HepG2 (cell line): ENCODE measurements around the gene KDM8. TPM values are rescaled to one million over a fixed set of nuclear protein-coding genes. Genes with fewer than 3 reads are reported as not detected.

ENCODE experiments used
- CHD4 ChIP-seq: fragments of 200-600 bp; sonication (generic); IDR thresholded peaks from 2 replicates; pipeline ENCODE4 v1.7.0; 2017; ENCODE audit warnings: mild to moderate bottlenecking, low read length, borderline replicate concordance
- ERF ChIP-seq: IDR thresholded peaks from 2 replicates; pipeline ENCODE4 v1.6.1; 2018; ENCODE audit warnings: missing biosample characterization, missing genetic modification reagents
- RBM39 ChIP-seq: fragments of 200-400 bp; formaldehyde crosslinking; IDR thresholded peaks from one replicate; pipeline ENCODE4 v1.6.1; 2018; ENCODE audit warnings: antibody characterized with exemption, mild to moderate bottlenecking, low read depth, low read length; ENCODE audit not compliant: poor library complexity, severe bottlenecking
- TCF12 ChIP-seq, 2 experiments: fragments of 450-650 bp in 1 of 2; sonication (generic) in 1 of 2; formaldehyde crosslinking in 1 of 2; IDR thresholded peaks; 2 replicates each; pipeline versions ENCODE4 v1.6.1 to v1.8.0; 2017 to 2022; ENCODE audit warnings: antibody characterized with exemption in 1 of 2, mild to moderate bottlenecking in 1 of 2, missing genetic modification reagents in 1 of 2, moderate library complexity in 1 of 2
- ZFP41 ChIP-seq: sonication (generic); formaldehyde crosslinking; IDR thresholded peaks from 2 replicates; pipeline ENCODE4 v1.4.0; 2020; ENCODE audit warnings: mild to moderate bottlenecking, missing genetic modification reagents, borderline replicate concordance
- ZNF354B ChIP-seq: sonication (generic); formaldehyde crosslinking; IDR thresholded peaks from 2 replicates; pipeline ENCODE4 v1.8.0; 2022; ENCODE audit warnings: mild to moderate bottlenecking, missing genetic modification reagents
- ZNF790 ChIP-seq: sonication (generic); formaldehyde crosslinking; IDR thresholded peaks from 2 replicates; pipeline ENCODE4 v1.8.0; 2022; ENCODE audit warnings: missing genetic modification reagents, mild to moderate bottlenecking, borderline replicate concordance
- ZNF878 ChIP-seq: sonication (generic); formaldehyde crosslinking; IDR thresholded peaks from 2 replicates; pipeline ENCODE4 v1.8.1; 2023; ENCODE audit warnings: mild to moderate bottlenecking, missing genetic modification reagents, moderate library complexity
- polyA plus RNA-seq, 8 experiments: library from polyadenylated mRNA; depleted of rRNA in 3 of 8; stranded (reverse) in 7 of 8; unstranded in 1 of 8; fragments of >200 nt; fragmentation: Illumina TruSeq in 4 of 8; extraction: Trizol in 4 of 8; gene quantifications; 2 replicates each; pipeline versions ENCODE4 v1.2.1 to v1.2.3, GENCODE V29; 2011 to 2016; ENCODE audit warnings: low read depth in 4 of 8, missing spikeins in 1 of 8, mixed read lengths in 1 of 8; ENCODE audit not compliant: insufficient read depth in 1 of 8
- total RNA-seq, 5 experiments: library from RNA; depleted of rRNA; stranded (reverse); fragments of >200 nt; fragmentation: Illumina TruSeq; extraction: Trizol; gene quantifications; 2 replicates each; pipeline ENCODE4 v1.2.3, GENCODE V29; 2016; ENCODE audit warnings: low read depth in 1 of 5
- TF ChIP-seq, protein P1 (sequence below): sonication (generic); formaldehyde crosslinking; IDR thresholded peaks from 2 replicates; pipeline ENCODE4 v1.4.0; 2020; ENCODE audit warnings: mild to moderate bottlenecking, missing genetic modification reagents, borderline replicate concordance
- TF ChIP-seq, protein P2 (sequence below): sonication (generic); formaldehyde crosslinking; conservative IDR thresholded peaks from 2 replicates; pipeline ENCODE4 v1.8.0; 2022; ENCODE audit warnings: mild to moderate bottlenecking, moderate library complexity, missing genetic modification reagents
- TF ChIP-seq, protein P3 (sequence below): sonication (generic); formaldehyde crosslinking; IDR thresholded peaks from 2 replicates; pipeline ENCODE4 v1.5.1; 2020; ENCODE audit warnings: missing genetic modification reagents, mild to moderate bottlenecking, borderline replicate concordance
- TF ChIP-seq, protein P4 (sequence below): IDR thresholded peaks from 2 replicates; pipeline ENCODE4 v1.6.1; 2018; ENCODE audit warnings: missing genetic modification reagents, mild to moderate bottlenecking, missing compliant biosample characterization
- TF ChIP-seq, protein P5 (sequence below), 2 experiments: IDR thresholded peaks; 2 replicates each; pipeline ENCODE4 v1.6.1; 2011 to 2012; ENCODE audit warnings: low read length in 2 of 2, borderline replicate concordance in 1 of 2, low read depth in 1 of 2, mild to moderate bottlenecking in 1 of 2, moderate library complexity in 1 of 2

KDM8 gene
- total and polyA plus RNA-seq, 2 of the 13 experiments (the other 11 are each of a cell fraction or from before 2014, with no cell fraction given) = 3.3 to 8.6 TPM

DNA sequence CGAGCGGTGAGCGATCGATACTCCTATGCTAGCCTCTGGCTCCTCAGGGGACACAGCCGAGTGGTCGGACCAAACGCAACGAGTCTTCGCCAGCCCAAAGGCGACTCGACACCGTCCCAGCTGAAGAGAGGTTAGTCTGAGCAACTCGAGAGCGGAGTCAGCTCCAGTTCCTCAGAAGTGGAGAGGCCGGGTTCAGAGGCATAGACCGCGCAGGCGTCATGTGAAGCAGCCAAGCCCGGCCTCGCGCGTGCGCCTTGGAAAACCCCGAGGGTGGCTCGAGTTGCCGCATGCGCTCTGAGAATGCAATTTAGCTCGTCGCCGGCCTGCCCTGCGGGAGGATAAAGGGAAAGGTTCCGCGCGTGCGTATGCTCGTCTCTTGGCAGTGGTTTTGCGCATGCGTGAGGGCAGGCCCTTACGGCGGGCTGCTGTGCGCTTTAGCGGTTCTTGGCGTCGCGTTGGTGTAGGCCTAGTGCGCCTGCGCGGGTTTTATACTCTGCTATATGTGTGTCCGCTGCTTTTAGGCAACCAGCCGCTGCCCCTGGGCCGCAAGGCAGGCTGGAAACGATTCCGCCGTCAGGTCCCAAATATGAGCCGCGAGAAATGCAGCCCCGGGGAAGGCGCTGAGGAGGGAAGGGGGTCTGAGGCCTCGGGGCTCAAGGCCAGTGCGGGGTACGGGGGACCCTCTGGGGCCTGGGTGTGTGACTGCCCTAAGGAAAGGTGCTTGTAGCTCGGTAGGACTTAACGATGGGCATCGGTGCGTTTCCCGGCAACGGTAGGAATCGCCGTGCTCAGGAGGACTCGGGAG, at the start of gene KDM8 (continued):
- TF ChIP-seq TCF12 (IDR thresholded peaks at IDR 0.05) = no peak
- peak; percentile 79; the same call in 1 of the 2 replicates for TF ChIP-seq TCF12 (CRISPR knock-in tag; IDR thresholded peaks at IDR 0.05)
- no peak for TF ChIP-seq ZNF878 (CRISPR knock-in tag)
- TF ChIP-seq, protein P1, sequence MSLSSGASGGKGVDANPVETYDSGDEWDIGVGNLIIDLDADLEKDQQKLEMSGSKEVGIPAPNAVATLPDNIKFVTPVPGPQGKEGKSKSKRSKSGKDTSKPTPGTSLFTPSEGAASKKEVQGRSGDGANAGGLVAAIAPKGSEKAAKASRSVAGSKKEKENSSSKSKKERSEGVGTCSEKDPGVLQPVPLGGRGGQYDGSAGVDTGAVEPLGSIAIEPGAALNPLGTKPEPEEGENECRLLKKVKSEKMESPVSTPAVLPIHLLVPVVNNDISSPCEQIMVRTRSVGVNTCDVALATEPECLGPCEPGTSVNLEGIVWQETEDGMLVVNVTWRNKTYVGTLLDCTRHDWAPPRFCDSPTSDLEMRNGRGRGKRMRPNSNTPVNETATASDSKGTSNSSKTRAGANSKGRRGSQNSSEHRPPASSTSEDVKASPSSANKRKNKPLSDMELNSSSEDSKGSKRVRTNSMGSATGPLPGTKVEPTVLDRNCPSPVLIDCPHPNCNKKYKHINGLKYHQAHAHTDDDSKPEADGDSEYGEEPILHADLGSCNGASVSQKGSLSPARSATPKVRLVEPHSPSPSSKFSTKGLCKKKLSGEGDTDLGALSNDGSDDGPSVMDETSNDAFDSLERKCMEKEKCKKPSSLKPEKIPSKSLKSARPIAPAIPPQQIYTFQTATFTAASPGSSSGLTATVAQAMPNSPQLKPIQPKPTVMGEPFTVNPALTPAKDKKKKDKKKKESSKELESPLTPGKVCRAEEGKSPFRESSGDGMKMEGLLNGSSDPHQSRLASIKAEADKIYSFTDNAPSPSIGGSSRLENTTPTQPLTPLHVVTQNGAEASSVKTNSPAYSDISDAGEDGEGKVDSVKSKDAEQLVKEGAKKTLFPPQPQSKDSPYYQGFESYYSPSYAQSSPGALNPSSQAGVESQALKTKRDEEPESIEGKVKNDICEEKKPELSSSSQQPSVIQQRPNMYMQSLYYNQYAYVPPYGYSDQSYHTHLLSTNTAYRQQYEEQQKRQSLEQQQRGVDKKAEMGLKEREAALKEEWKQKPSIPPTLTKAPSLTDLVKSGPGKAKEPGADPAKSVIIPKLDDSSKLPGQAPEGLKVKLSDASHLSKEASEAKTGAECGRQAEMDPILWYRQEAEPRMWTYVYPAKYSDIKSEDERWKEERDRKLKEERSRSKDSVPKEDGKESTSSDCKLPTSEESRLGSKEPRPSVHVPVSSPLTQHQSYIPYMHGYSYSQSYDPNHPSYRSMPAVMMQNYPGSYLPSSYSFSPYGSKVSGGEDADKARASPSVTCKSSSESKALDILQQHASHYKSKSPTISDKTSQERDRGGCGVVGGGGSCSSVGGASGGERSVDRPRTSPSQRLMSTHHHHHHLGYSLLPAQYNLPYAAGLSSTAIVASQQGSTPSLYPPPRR (CRISPR knock-in tag) = peak; percentile 68; the same call in 1 of the 2 replicates
- no peak for TF ChIP-seq CHD4
- peak; percentile 25; the same call in 1 of the 2 replicates for TF ChIP-seq ZFP41
- TF ChIP-seq, protein P2, sequence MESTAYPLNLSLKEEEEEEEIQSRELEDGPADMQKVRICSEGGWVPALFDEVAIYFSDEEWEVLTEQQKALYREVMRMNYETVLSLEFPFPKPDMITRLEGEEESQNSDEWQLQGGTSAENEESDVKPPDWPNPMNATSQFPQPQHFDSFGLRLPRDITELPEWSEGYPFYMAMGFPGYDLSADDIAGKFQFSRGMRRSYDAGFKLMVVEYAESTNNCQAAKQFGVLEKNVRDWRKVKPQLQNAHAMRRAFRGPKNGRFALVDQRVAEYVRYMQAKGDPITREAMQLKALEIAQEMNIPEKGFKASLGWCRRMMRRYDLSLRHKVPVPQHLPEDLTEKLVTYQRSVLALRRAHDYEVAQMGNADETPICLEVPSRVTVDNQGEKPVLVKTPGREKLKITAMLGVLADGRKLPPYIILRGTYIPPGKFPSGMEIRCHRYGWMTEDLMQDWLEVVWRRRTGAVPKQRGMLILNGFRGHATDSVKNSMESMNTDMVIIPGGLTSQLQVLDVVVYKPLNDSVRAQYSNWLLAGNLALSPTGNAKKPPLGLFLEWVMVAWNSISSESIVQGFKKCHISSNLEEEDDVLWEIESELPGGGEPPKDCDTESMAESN (CRISPR knock-in tag) = no peak
- TF ChIP-seq RBM39 = peak; percentile 79
- TF ChIP-seq, protein P3, sequence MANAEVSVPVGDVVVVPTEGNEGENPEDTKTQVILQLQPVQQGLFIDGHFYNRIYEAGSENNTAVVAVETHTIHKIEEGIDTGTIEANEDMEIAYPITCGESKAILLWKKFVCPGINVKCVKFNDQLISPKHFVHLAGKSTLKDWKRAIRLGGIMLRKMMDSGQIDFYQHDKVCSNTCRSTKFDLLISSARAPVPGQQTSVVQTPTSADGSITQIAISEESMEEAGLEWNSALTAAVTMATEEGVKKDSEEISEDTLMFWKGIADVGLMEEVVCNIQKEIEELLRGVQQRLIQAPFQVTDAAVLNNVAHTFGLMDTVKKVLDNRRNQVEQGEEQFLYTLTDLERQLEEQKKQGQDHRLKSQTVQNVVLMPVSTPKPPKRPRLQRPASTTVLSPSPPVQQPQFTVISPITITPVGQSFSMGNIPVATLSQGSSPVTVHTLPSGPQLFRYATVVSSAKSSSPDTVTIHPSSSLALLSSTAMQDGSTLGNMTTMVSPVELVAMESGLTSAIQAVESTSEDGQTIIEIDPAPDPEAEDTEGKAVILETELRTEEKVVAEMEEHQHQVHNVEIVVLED (CRISPR knock-in tag) = peak; percentile 98
- TF ChIP-seq ZNF790 (CRISPR knock-in tag) = peak; percentile 97
- TF ChIP-seq ZNF354B = peak; percentile 98
- peak; percentile 76; the same call in 1 of the 2 replicates for TF ChIP-seq ERF (CRISPR knock-in tag)
- TF ChIP-seq, protein P4, sequence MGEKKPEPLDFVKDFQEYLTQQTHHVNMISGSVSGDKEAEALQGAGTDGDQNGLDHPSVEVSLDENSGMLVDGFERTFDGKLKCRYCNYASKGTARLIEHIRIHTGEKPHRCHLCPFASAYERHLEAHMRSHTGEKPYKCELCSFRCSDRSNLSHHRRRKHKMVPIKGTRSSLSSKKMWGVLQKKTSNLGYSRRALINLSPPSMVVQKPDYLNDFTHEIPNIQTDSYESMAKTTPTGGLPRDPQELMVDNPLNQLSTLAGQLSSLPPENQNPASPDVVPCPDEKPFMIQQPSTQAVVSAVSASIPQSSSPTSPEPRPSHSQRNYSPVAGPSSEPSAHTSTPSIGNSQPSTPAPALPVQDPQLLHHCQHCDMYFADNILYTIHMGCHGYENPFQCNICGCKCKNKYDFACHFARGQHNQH (CRISPR knock-in tag) = peak; percentile 80
- TF ChIP-seq, protein P5, sequence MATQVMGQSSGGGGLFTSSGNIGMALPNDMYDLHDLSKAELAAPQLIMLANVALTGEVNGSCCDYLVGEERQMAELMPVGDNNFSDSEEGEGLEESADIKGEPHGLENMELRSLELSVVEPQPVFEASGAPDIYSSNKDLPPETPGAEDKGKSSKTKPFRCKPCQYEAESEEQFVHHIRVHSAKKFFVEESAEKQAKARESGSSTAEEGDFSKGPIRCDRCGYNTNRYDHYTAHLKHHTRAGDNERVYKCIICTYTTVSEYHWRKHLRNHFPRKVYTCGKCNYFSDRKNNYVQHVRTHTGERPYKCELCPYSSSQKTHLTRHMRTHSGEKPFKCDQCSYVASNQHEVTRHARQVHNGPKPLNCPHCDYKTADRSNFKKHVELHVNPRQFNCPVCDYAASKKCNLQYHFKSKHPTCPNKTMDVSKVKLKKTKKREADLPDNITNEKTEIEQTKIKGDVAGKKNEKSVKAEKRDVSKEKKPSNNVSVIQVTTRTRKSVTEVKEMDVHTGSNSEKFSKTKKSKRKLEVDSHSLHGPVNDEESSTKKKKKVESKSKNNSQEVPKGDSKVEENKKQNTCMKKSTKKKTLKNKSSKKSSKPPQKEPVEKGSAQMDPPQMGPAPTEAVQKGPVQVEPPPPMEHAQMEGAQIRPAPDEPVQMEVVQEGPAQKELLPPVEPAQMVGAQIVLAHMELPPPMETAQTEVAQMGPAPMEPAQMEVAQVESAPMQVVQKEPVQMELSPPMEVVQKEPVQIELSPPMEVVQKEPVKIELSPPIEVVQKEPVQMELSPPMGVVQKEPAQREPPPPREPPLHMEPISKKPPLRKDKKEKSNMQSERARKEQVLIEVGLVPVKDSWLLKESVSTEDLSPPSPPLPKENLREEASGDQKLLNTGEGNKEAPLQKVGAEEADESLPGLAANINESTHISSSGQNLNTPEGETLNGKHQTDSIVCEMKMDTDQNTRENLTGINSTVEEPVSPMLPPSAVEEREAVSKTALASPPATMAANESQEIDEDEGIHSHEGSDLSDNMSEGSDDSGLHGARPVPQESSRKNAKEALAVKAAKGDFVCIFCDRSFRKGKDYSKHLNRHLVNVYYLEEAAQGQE (IDR thresholded peaks at IDR 0.05; ENCODE audit: borderline replicate concordance in 1 of 2, low read depth in 1 of 2, low read length in 2 of 2) = no peak
